Left hindlimb (tissue), 1 donor: ENCODE data around the gene CGB2.
"Not testable (repeated sequence)": the region's sequence is repeated elsewhere in the genome, so short reads cannot be mapped to it uniquely, and the experiment has no call there.

Source experiments
- DNase-seq: peaks from one replicate; pipeline ENCODE4 v3.0.0-alpha.2; 2018

Gene CGB2

DNA sequence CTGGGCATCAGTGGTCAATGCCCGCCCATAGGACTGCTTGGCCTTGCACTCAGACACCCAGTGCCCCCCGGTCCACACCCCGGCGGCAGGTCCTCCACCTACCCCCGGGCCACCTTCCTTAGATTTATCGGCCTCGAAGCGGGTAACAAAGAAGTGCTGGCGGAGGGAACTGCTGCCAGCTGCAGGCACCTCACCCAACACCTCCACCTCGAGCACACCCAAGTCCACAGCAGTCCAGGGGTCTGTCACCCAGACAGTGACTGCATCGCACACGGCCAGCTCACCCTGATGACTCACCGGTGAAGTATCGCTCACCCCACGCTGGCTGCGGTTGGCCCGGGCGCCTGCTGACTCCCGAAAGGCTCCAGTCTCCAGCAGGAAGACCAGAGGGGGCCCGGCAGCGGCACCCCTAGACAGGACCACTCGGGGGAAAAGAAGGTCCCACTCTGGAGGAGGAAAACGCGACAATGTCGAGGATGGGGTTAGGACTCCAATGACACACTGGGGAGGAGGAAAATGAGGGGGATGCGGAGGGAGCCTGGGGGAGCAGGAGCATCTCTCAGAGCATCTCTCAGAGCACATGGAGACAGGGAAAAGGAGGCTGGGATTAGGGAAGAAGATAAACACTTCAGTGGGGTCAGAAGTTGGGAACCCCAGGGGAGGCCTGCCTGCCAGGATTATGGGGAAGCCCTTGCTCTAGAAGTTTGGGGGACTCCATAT lies 7.0 kb downstream of the CGB2 start:
- not testable (repeated sequence) for DNase-seq

- DNase-seq = not testable (repeated sequence)
Measured at GRCh38 chr19:49039736-49040135, 8.0 kb downstream of the CGB2 start.

DNA sequence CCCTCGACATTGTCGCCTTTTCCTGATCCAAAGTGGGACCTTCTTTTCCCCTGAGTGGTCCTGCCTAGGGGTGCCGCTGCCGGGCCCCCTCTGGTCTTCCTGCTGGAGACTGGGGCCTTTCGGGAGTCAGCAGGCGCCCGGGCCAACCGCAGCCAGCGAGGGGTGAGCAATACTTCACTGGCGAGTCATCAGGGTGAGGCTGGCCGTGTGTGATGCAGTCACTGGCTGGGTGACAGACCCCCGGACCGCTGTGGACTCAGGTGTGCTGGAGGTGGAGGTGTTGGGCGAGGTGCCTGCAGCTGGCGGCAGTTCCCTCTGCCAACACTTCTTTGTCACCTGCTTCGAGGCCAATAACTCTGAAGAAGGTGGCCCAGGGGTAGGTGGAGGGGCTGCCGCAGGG lies 10.5 kb downstream of the CGB2 start:
- DNase-seq = no peak

DNA sequence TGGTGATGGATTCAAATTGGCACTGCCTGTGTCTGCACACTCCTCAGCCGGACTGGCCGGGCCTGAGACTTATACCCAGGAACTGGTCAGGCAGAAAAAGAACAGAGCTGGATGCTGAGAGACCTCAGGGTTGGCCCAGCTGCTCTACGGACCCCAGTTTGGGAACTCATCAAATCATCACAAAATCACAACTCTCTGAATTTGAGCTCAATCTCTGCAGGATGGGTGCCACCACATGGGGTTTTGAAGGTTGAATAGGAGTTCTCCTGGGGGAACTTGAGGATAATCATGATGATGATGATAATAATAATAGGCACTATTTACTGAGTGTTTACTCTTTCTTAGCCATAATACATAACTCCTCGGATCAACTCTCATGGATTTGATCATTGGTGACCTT lies 11.0 kb downstream of the CGB2 start:
- DNase-seq = not testable (repeated sequence)

GRCh38 chr19:49043548-49043947 lies 11.9 kb downstream of the CGB2 start, which contains the start of gene CGB5:
CGB5 (plus strand) TSS chr19:49043848; CDS start chr19:49044210, 362 bp downstream.
- not testable (repeated sequence) for DNase-seq

DNA sequence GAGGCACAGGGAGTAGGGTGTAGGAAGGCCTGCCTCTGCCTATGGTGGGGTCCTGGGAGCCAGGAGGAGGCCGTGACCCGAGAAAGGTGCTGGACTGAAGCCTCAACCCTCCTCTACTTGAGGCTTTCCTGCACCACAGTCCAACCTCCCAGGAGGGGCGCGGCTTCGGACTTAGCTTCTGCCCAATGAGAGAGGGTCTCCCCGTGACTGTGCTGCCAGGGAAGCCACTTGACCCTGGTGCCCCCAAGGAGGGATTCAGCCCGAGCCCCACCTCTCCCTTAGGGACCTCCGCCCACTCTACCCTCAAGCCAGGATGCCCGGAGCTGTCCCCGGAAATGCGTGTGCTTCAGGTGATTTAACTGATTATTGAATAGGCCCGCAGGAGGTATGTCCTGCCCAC lies 17.3 kb downstream of the CGB2 start, which contains the start of gene CGB8:
Gene CGB8, minus strand, starts transcription at position 101 of the 400 bp plus-strand sequence. CDS start 372 bp downstream, outside the sequence.
- DNase-seq = not testable (repeated sequence)

DNA sequence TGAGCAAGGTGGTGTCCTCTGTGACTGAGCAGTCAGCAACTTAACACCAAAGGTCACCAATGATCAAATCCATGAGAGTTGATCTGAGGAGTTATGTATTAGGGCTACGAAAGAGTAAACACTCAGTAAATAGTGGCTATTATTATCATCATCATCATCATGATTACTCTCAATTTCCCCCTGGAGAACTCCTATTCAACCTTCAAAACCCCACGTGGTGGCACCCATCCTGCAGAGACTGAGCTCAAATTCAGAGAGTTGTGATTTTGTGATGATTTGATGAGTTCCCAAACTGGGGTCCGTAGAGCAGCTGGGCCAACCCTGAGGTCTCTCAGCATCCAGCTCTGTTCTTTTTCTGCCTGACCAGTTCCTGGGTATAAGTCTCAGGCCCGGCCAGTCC lies 18.1 kb downstream of the CGB2 start:
- not testable (repeated sequence) for DNase-seq

DNA sequence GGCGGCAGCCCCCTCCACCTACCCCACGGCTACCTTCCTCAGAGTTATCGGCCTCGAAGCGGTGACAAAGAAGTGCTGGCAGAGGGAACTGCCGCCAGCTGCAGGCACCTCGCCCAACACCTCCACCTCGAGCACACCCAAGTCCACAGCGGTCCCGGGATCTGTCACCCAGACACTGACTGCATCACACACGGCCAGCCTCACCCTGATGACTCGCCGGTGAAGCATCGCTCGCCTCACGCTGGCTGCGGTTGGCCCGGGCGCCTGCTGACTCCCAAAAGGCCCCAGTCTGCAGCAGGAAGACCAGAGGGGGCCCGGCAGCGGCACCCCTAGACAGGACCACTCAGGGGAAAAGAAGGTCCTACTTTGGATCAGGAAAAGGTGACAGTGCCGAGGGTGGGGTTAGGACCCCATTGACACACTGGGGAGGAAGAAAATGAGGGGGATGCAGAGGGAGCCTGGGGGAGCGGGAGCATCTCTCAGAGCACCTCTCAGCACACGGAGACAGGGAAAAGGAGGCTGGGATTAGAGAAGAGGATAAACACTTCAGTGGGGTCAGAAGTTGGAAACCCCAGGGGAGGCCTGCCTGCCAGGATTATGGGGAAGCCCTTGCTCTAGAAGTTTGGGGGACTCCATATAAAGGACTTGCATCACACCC lies 18.8 kb downstream of the CGB2 start:
- DNase-seq = not testable (repeated sequence)

- peak; percentile 59 for DNase-seq
Measured at GRCh38 chr19:49056101-49056901, 24.6 kb downstream of the CGB2 start.

- not testable (repeated sequence) for DNase-seq
Measured at GRCh38 chr19:49056902-49057596, 25.4 kb downstream of the CGB2 start.

- no peak for DNase-seq
Measured at GRCh38 chr19:49057636-49058234, 26.0 kb downstream of the CGB2 start, which contains the start of gene CGB7. CGB7 (minus strand) TSS chr19:49057749; CDS start chr19:49055375, 2,374 bp downstream.

DNA sequence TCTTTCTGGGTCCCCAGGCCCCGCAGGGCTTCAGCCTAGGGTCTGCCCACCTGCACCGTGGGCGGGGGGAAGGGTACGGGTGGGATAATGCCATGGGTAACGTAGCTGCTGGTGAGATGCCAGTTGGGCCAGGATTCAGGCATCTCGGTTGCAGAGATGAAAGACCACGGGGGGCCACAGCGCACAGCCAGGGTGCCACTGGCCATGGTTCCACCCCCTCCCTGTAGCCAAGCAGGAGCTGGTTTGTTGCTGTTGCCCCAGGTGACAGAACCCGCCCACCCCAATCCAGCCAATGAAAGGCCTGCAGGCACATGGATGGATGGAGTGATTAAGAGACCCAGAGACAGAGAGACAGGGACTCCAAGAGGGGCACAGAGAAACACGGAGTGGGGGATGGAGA lies 26.9 kb downstream of the CGB2 start:
- DNase-seq = no peak

GRCh38 chr19:49059053-49059452 lies 27.4 kb downstream of the CGB2 start:
- no peak for DNase-seq

- DNase-seq = no peak
Measured at GRCh38 chr19:49061000-49061399, 29.3 kb downstream of the CGB2 start.

DNA sequence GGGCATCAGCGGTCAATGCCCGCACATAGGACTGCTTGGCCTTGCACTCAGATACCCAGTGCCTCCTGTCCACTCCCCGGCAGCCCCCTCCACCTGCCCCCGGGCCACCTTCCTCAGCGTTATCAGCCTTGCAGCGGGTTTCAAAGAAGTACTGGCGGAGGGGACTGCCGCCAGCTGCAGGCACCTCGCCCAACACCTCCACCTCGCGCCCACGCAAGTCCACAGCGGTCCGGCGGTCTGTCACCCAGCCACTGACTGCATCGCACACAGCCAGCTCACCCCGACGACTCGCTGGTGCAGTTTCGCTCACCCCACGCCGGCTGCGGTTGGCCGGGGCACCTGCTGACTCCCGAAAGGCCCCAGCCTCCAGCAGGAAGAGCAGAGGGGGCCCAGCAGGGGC lies 29.8 kb downstream of the CGB2 start:
- no peak for DNase-seq

GRCh38 chr19:49064029-49064629 lies 32.4 kb downstream of the CGB2 start:
- DNase-seq = no peak

GRCh38 chr19:49064768-49065611 lies 33.3 kb downstream of the CGB2 start, which contains the start of gene NTF4:
NTF4 (minus strand) TSS chr19:49064818; CDS start chr19:49061997, 2,821 bp downstream.
- peak; percentile 44 for DNase-seq

DNA sequence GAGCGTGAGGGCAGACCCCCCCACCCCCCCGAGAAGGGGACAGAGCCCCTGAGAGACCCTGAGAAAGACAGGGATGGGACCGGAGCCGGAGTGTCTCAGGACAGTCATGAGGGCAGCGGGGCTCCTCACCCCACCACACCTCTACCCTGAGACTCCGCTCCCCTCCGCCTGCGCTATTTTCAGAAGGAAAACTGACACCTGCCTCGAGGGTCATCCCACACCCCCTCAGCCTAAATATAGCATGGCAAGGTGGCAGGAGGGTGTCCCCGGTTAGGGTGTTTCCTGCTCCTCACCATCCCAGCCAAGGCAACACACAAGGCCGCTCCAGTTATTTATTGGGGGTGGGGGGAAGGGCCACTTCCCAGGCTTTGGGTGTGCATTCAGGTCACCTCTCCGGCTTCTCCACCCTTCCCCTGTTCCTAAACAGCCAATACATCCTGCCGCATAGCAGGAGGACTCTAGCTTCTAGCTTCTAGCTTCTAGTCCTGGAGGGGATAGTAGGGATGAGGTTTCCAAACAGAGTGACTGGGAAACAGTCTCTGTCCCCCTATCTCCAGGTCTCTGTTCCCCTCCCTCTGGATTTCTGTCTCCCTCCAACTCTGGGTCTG lies 34.3 kb downstream of the CGB2 start:
- DNase-seq = no peak

- DNase-seq = no peak
Measured at GRCh38 chr19:49067554-49067953, 35.9 kb downstream of the CGB2 start.

- DNase-seq = no peak
Measured at GRCh38 chr19:49069026-49069425, 37.3 kb downstream of the CGB2 start.
